Measurements from ENCODE around the gene GRB10. TPM values are rescaled to one million over a fixed set of nuclear protein-coding genes. Genes with fewer than 3 reads are reported as not detected.
A peak's percentile ranks its signal among the peaks of the same experiment; 100 is the strongest.
"Not testable (repeated sequence)": the region's sequence is repeated elsewhere in the genome, so short reads cannot be mapped to it uniquely, and the experiment has no call there.

GRB10 gene
- total RNA-seq, 1 donor from 2014 or later: 93.0 TPM

DNA sequence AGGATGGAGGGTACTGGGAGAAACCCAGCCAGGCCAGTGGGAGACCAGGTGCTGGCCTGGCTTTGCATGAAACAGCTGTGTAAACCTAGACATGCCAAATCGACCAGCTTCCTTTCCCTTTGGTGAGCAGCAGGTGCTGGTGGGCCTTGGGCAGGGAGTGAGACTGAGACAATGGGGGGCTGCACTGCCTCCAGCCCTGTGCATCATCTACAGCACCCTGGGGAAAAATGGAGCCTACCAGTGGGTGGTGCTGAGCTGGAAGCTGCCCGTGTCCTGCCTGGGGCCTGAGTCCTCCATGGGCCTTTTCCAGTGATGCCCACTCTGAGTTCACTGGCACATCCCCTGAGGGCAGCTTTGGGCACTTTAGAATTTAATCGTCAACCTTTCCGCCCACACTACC, 198.3 kb downstream of the GRB10 start:
- TF ChIP-seq, protein P1, sequence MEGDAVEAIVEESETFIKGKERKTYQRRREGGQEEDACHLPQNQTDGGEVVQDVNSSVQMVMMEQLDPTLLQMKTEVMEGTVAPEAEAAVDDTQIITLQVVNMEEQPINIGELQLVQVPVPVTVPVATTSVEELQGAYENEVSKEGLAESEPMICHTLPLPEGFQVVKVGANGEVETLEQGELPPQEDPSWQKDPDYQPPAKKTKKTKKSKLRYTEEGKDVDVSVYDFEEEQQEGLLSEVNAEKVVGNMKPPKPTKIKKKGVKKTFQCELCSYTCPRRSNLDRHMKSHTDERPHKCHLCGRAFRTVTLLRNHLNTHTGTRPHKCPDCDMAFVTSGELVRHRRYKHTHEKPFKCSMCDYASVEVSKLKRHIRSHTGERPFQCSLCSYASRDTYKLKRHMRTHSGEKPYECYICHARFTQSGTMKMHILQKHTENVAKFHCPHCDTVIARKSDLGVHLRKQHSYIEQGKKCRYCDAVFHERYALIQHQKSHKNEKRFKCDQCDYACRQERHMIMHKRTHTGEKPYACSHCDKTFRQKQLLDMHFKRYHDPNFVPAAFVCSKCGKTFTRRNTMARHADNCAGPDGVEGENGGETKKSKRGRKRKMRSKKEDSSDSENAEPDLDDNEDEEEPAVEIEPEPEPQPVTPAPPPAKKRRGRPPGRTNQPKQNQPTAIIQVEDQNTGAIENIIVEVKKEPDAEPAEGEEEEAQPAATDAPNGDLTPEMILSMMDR (conservative IDR thresholded peaks at IDR 0.05): no peak
- Mint-ChIP-seq H3K9me3 (peaks cover 12% of the 10 kb centered on the region), H3K4me1 (no peaks in the 10 kb centered on the region), H3K27me3 (ENCODE audit: low read depth) (no peaks in the 10 kb centered on the region), H3K36me3 (ENCODE audit: low read depth) (peaks cover 7% of the 10 kb centered on the region), H3K27ac (ENCODE audit: unreplicated experiment) (peak overlapping the region; percentile 81), H3K4me3 (no peak overlapping the region)
- DNase-seq (ENCODE audit: low read depth, low spot score): no peak

DNA sequence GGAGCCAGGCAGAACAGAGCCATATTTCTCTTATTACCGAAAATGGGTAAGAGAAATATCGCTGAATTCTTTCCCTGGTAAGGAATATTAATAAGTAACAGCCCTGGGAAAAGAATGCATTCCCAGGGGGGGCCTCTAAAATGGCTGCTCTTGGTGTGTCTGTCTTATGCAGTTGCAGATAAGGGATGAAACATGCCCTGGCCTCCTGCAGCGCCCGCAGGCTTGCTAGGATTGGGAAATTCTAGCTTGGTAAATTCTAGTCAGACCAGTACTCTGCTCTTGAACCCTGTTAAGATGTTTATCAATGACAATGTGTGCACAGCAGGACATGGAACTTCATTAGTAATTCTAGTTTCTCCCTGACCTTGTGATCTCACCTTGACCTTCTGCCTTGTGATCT, 199.4 kb downstream of the GRB10 start:
- H3K9me3 Mint-ChIP-seq: peaks cover 12% of the 10 kb centered on the region
- not testable (repeated sequence) for H3K4me3 Mint-ChIP-seq; H3K4me1 Mint-ChIP-seq; H3K27ac Mint-ChIP-seq (ENCODE audit: unreplicated experiment); H3K36me3 Mint-ChIP-seq (ENCODE audit: low read depth); H3K27me3 Mint-ChIP-seq (ENCODE audit: low read depth); DNase-seq (ENCODE audit: low read depth, low spot score)

DNA sequence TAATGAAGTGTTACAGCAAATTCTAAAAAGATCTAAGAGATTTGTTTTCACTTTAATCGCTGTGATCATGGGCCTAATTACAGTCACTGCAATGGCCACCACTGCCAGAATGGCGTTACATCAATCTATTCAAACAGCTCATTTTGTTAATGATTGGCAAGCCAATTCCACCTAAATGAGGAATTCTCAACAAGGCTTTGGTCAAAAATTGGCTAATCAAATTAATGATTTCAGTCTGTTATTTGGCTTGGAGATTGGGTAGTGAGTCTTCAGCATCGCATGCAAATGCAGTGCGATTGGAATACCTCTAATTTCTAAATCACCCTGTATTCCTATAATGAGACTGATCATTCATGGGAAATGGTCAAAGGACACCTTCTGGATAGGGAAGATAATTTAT, 200.4 kb downstream of the GRB10 start:
- not testable (repeated sequence) for DNase-seq (ENCODE audit: low read depth, low spot score); H3K27ac Mint-ChIP-seq (ENCODE audit: unreplicated experiment); H3K27me3 Mint-ChIP-seq (ENCODE audit: low read depth); H3K4me1 Mint-ChIP-seq; H3K4me3 Mint-ChIP-seq
- Mint-ChIP-seq H3K9me3 (peaks cover 14% of the 10 kb centered on the region), H3K36me3 (ENCODE audit: low read depth) (peaks cover 12% of the 10 kb centered on the region)

DNA sequence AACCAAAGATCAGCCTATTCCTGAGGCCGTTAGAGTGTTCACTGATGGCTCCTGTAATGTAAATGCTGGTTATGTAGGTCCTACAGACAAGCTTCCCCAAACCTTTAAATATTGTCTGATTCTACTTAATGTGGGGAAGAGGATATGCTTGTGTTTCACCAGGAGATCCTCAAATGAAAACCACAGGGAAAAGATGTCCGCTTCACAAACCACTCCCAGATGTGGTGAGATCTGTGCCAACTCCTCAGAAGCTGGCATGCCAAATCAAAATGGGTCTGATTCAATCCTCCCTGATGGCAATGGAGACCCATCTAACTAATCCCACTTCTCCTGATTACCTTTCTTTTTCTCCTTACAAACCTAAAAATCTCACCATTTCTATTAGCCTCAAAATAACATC, 202.0 kb downstream of the GRB10 start:
- not testable (repeated sequence) for H3K4me3 Mint-ChIP-seq; H3K4me1 Mint-ChIP-seq; H3K27me3 Mint-ChIP-seq (ENCODE audit: low read depth); H3K27ac Mint-ChIP-seq (ENCODE audit: unreplicated experiment); DNase-seq (ENCODE audit: low read depth, low spot score)
- H3K36me3 Mint-ChIP-seq (ENCODE audit: low read depth): peaks cover 15% of the 10 kb centered on the region
- peaks cover 14% of the 10 kb centered on the region for H3K9me3 Mint-ChIP-seq

DNA sequence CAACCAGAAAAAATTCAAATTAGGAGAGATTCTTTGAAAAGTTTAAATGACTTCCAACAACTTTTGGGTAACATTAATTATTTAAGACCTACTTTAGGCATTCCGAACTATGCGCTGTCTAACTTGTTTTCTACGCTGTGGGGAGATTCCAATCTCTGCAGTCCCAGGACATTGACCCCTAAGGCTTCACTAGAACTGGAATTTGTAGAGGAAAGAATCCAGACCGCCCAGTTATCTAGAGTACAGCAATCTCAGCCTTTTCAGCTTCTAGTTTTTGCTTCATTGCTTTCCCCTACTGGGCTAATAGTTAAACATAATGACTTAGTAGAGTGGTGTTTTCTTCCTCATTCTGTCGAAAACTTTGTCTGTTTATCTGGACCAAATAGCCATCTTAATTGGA, 202.6 kb downstream of the GRB10 start:
- Mint-ChIP-seq H3K27ac (ENCODE audit: unreplicated experiment) (no peak overlapping the region), H3K36me3 (ENCODE audit: low read depth) (peaks cover 15% of the 10 kb centered on the region), H3K4me1 (no peaks in the 10 kb centered on the region), H3K4me3 (no peak overlapping the region), H3K27me3 (ENCODE audit: low read depth) (no peaks in the 10 kb centered on the region), H3K9me3 (peaks cover 10% of the 10 kb centered on the region)
- no peak for DNase-seq (ENCODE audit: low read depth, low spot score)
- TF ChIP-seq, protein P1 (conservative IDR thresholded peaks at IDR 0.05): no peak

DNA sequence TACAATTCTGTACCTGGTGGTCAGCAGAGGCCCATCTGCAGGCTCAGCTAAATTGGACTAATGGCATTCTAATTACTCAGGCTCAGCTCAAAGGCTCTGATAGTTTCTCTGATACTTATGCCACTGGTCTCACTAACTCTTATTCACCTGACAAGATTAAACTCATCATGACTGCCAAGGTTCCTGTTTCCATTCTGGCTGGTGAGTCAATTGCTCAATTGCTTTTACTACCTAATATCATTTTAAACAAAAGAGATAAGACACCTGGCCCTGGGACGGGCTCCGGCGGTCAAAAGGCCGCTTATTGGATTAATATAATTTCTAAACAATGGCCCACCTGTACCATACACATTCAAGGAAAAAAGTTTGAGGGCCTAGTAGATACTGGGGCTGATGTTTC, 204.6 kb downstream of the GRB10 start:
- not testable (repeated sequence) for H3K27ac Mint-ChIP-seq (ENCODE audit: unreplicated experiment); H3K27me3 Mint-ChIP-seq (ENCODE audit: low read depth); DNase-seq (ENCODE audit: low read depth, low spot score); H3K4me1 Mint-ChIP-seq; H3K36me3 Mint-ChIP-seq (ENCODE audit: low read depth); H3K4me3 Mint-ChIP-seq; H3K9me3 Mint-ChIP-seq

DNA sequence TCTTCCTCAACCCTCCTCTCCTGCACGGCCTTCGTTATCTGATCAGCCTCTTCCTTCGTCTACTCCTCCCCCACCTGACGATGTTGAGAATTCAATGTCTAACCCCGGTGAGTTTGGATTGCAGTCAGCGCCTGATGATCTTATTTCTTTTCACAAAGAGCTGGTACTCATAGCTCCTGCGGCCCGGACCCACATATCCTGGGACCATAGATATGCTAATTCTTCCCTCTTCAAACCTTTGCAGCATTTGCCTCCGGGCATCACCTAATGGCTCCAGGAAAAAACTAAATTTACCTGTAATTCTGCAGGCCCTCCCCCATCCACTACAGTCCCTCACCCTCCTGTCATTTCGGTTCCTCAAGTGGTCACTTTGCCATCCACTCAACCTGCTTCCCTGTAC, 205.1 kb downstream of the GRB10 start:
- no peak overlapping the region for H3K4me3 Mint-ChIP-seq
- peaks cover 5% of the 10 kb centered on the region for H3K9me3 Mint-ChIP-seq
- DNase-seq (ENCODE audit: low read depth, low spot score): no peak
- no peak overlapping the region for H3K27ac Mint-ChIP-seq (ENCODE audit: unreplicated experiment)
- peaks cover 8% of the 10 kb centered on the region for H3K36me3 Mint-ChIP-seq (ENCODE audit: low read depth)
- TF ChIP-seq, protein P1 (conservative IDR thresholded peaks at IDR 0.05): no peak
- peaks cover 4% of the 10 kb centered on the region for H3K27me3 Mint-ChIP-seq (ENCODE audit: low read depth)
- no peaks in the 10 kb centered on the region for H3K4me1 Mint-ChIP-seq

DNA sequence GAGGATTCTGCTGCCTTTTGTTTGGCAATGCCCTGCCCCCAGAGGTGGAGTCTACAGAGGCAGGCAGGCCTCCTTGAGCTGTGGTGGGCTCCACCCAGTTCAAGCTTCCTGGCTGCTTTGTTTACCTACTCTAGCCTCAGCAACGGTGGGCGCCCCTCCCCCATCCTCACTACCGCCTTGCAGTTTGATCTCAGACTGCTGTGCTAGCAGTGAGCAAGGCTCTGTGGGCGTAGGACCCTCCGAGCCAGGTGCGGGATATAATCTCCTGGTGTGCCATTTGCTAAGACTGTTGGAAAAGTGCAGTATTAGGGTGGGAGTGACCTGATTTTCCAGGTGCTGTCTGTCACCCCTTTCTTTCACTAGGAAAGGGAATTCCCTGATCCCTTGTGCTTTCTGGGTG, 206.3 kb downstream of the GRB10 start:
- H3K9me3 Mint-ChIP-seq; H3K27ac Mint-ChIP-seq (ENCODE audit: unreplicated experiment); DNase-seq (ENCODE audit: low read depth, low spot score); H3K4me3 Mint-ChIP-seq; H3K27me3 Mint-ChIP-seq (ENCODE audit: low read depth); H3K36me3 Mint-ChIP-seq (ENCODE audit: low read depth); H3K4me1 Mint-ChIP-seq: not testable (repeated sequence)

Measured in neural crest cell (in vitro differentiated cells).